H1 (cell line): ENCODE data around the gene HS3ST5. TPM values are rescaled to one million over a fixed set of nuclear protein-coding genes. Genes with fewer than 3 reads are reported as not detected.

ENCODE experiments used
- CTCF ChIA-PET: fragments of 300-600 bp; sonication (Branson Sonifier 250); formaldehyde crosslinking; loops from one replicate; lab custom pipeline; 2021; ENCODE audit not compliant: partially characterized antibody; lab: Charles Lee
- POLR2A ChIA-PET: fragments of 300-600 bp; sonication (Branson Sonifier 250); formaldehyde crosslinking; loops from one replicate; lab custom pipeline; 2021; ENCODE audit warnings: inconsistent platforms; ENCODE audit not compliant: partially characterized antibody; lab: Charles Lee
- DNase-seq, 2 experiments: peaks; one replicate each; pipeline versions ENCODE4 v3.0.0 to v3.0.0-alpha.2; 2010 to 2022; ENCODE audit warnings: low spot score in 2 of 2, low read depth in 1 of 2, mixed read lengths in 1 of 2
- FAIRE-seq: peaks from 2 replicates; lab custom pipeline; 2011; peaks lifted over from hg19 to GRCh38; lab: Jason Lieb, UNC
- H2AFZ ChIP-seq: 2 replicates; pipeline ENCODE4 v1.8.1; 2012; ENCODE audit warnings: low read length, inconsistent platforms
- H2AK5ac ChIP-seq: 2 replicates; pipeline ENCODE4 v1.6.1; 2013; ENCODE audit warnings: low read depth, low read length
- H2BK120ac ChIP-seq: replicated peaks from 2 replicates; pipeline ENCODE3; 2013; ENCODE audit warnings: low read depth, low read length, inconsistent platforms
- H2BK12ac ChIP-seq: 2 replicates; pipeline ENCODE4 v1.6.1; 2013; ENCODE audit warnings: low read depth, low read length
- H2BK15ac ChIP-seq: 2 replicates; pipeline ENCODE4 v1.6.1; 2013; ENCODE audit warnings: low read length
- H2BK20ac ChIP-seq: 2 replicates; pipeline ENCODE4 v1.6.1; 2013; ENCODE audit warnings: low read length
- H2BK5ac ChIP-seq: 2 replicates; pipeline ENCODE4 v1.6.1; 2013; ENCODE audit warnings: low read depth, low read length
- H3K14ac ChIP-seq: 2 replicates; pipeline ENCODE4 v1.6.1; 2013; ENCODE audit warnings: inconsistent platforms; ENCODE audit not compliant: insufficient read length
- H3K18ac ChIP-seq: 2 replicates; pipeline ENCODE4 v1.6.1; 2013; ENCODE audit warnings: low read length; ENCODE audit errors: extremely low read depth
- H3K23ac ChIP-seq: 2 replicates; pipeline ENCODE4 v1.6.1; 2013; ENCODE audit warnings: inconsistent platforms; ENCODE audit not compliant: insufficient read length
- H3K23me2 ChIP-seq: 2 replicates; pipeline ENCODE4 v1.6.1; 2013; ENCODE audit warnings: low read depth, low read length
- H3K27ac ChIP-seq: 2 replicates; pipeline ENCODE4 v1.6.1; 2011; ENCODE audit warnings: low read depth, low read length, inconsistent platforms
- H3K27me3 ChIP-seq, 4 experiments: replicated peaks in 1 of 4; 1 replicate in 1 of 4; 2 replicates in 3 of 4; pipeline versions ENCODE4 v1.6.1 to v1.8.1; 2011 to 2013; ENCODE audit warnings: low read length in 3 of 4, mild to moderate bottlenecking in 3 of 4, inconsistent platforms in 2 of 4, mixed read lengths in 2 of 4, moderate library complexity in 1 of 4; ENCODE audit not compliant: control insufficient read depth in 3 of 4, insufficient read depth in 3 of 4; ENCODE audit errors: extremely low read depth in 1 of 4
- H3K36me3 ChIP-seq, 4 experiments: 2 replicates each; pipeline versions ENCODE4 v1.6.1 to v1.8.1; 2011 to 2013; ENCODE audit warnings: mild to moderate bottlenecking in 4 of 4, low read length in 3 of 4, moderate library complexity in 2 of 4, control low read depth in 1 of 4, inconsistent platforms in 1 of 4; ENCODE audit not compliant: insufficient read depth in 4 of 4, control insufficient read depth in 2 of 4
- H3K4ac ChIP-seq: replicated peaks from 2 replicates; pipeline ENCODE3; 2013; ENCODE audit warnings: low read length, low read depth, mixed read lengths, inconsistent platforms; ENCODE audit not compliant: insufficient read length
- H3K4me1 ChIP-seq, 4 experiments: replicated peaks in 1 of 4; 1 replicate in 1 of 4; 2 replicates in 3 of 4; pipeline versions ENCODE4 v1.6.1 to v1.8.1; 2011 to 2013; ENCODE audit warnings: low read length in 3 of 4, inconsistent platforms in 2 of 4, mixed read lengths in 1 of 4; ENCODE audit not compliant: insufficient read depth in 4 of 4, control insufficient read depth in 3 of 4
- H3K4me2 ChIP-seq, 2 experiments: 2 replicates each; pipeline versions ENCODE4 v1.6.1 to v1.8.1; 2011 to 2013; ENCODE audit warnings: low read depth in 2 of 2, low read length in 2 of 2, control low read depth in 1 of 2, inconsistent platforms in 1 of 2, mild to moderate bottlenecking in 1 of 2; ENCODE audit not compliant: insufficient read depth in 1 of 2
- H3K4me3 ChIP-seq, 4 experiments: fragments of 200-600, 300-600 bp in 1 of 4; sonication (generic), shearing (Covaris generic), sonication (Bioruptor Twin) in 1 of 4; 2 replicates each; pipeline versions ENCODE4 v1.5.1 to v1.8.1; 2011 to 2016; ENCODE audit warnings: low read length in 4 of 4, low read depth in 3 of 4, control low read depth in 2 of 4, inconsistent platforms in 2 of 4, mild to moderate bottlenecking in 2 of 4, mixed read lengths in 1 of 4, moderate library complexity in 1 of 4; ENCODE audit not compliant: insufficient read depth in 2 of 4; ENCODE audit errors: extremely low read depth in 1 of 4
- H3K56ac ChIP-seq: replicated peaks from 2 replicates; pipeline ENCODE3; 2013; ENCODE audit warnings: low read depth, mild to moderate bottlenecking, mixed read lengths, low read length, inconsistent platforms; ENCODE audit not compliant: insufficient read length
- H3K79me1 ChIP-seq: 2 replicates; pipeline ENCODE4 v1.6.1; 2013; ENCODE audit warnings: low read depth, low read length, control low read depth
- H3K79me2 ChIP-seq, 2 experiments: 2 replicates each; pipeline versions ENCODE4 v1.6.1 to v1.8.1; 2012 to 2013; ENCODE audit warnings: low read length in 2 of 2, mild to moderate bottlenecking in 2 of 2, inconsistent platforms in 1 of 2; ENCODE audit not compliant: insufficient read depth in 2 of 2, control insufficient read depth in 1 of 2
- H3K9ac ChIP-seq, 4 experiments: replicated peaks in 1 of 4; 1 replicate in 1 of 4; 2 replicates in 3 of 4; pipeline versions ENCODE4 v1.6.1 to v1.8.1; 2011 to 2013; ENCODE audit warnings: low read depth in 3 of 4, low read length in 3 of 4, control low read depth in 2 of 4, mild to moderate bottlenecking in 2 of 4, moderate library complexity in 2 of 4, inconsistent platforms in 1 of 4; ENCODE audit errors: extremely low read depth in 1 of 4
- H3K9me3 ChIP-seq, 2 experiments: 2 replicates each; pipeline versions ENCODE4 v1.6.1 to v1.8.1; 2012 to 2013; ENCODE audit warnings: mild to moderate bottlenecking in 2 of 2, moderate library complexity in 2 of 2, control low read depth in 1 of 2, inconsistent platforms in 1 of 2, low read depth in 1 of 2, low read length in 1 of 2, mixed read lengths in 1 of 2; ENCODE audit not compliant: insufficient read depth in 2 of 2
- H4K20me1 ChIP-seq, 2 experiments: replicated peaks in 1 of 2; 2 replicates each; pipeline versions ENCODE3 to v1.8.1; 2011 to 2013; ENCODE audit warnings: inconsistent platforms in 2 of 2, low read length in 2 of 2, mild to moderate bottlenecking in 1 of 2; ENCODE audit not compliant: insufficient read depth in 2 of 2, control insufficient read depth in 1 of 2
- H4K5ac ChIP-seq: 2 replicates; pipeline ENCODE4 v1.6.1; 2013; ENCODE audit warnings: low read length, low read depth, mixed read lengths, inconsistent platforms; ENCODE audit not compliant: insufficient read length
- H4K8ac ChIP-seq: 2 replicates; pipeline ENCODE4 v1.8.0; 2013; ENCODE audit warnings: mild to moderate bottlenecking, moderate library complexity, low read length, inconsistent platforms; ENCODE audit not compliant: insufficient read depth; ENCODE audit errors: extremely low read depth
- H4K91ac ChIP-seq: replicated peaks from 2 replicates; pipeline ENCODE3; 2013; ENCODE audit warnings: low read length, mixed read lengths, inconsistent platforms; ENCODE audit not compliant: insufficient read length
- MAX ChIP-seq: IDR thresholded peaks from 2 replicates; pipeline ENCODE4 v1.6.1; 2012; ENCODE audit warnings: inconsistent platforms
- WGBS, 2 experiments: shearing (Covaris generic) in 1 of 2; methylation state at CpG; one replicate each; pipeline versions ENCODE4 v1.1.6 to v1.1.7; 2013 to 2015; ENCODE audit warnings: low lambda C conversion rate in 2 of 2, mixed read lengths in 2 of 2, inconsistent platforms in 1 of 2, low coverage in 1 of 2, missing lambda C conversion rate in 1 of 2; ENCODE audit not compliant: insufficient replicate concordance in 2 of 2, insufficient coverage in 1 of 2, insufficient read length in 1 of 2; ENCODE audit errors: extremely low coverage in 1 of 2, missing lambda C conversion rate in 1 of 2; 5-methylcytosine and 5-hydroxymethylcytosine counted together
- polyA plus RNA-seq, 7 experiments: library from polyadenylated mRNA; depleted of rRNA in 3 of 7; stranded (reverse) in 5 of 7; unstranded in 2 of 7; fragments of >200 nt in 5 of 7; fragments of 200-250 nt in 2 of 7; gene quantifications; 1 replicate in 5 of 7; 2 replicates in 1 of 7; 4 replicates in 1 of 7; pipeline versions ENCODE4 v1.2.1 to v1.2.3, GENCODE V29; 2011 to 2013; ENCODE audit warnings: missing spikeins in 2 of 7, mixed read lengths in 2 of 7
- total RNA-seq: library from RNA; stranded (reverse); fragmentation: NEBNext Ultra II Directional; extraction: Animal tissue kit (Norgen Biotek cat#: 25700); gene quantifications from 2 replicates; pipeline ENCODE4 v1.2.1, GENCODE V29; 2021

HS3ST5 gene
- total and polyA plus RNA-seq, 2 of the 8 experiments (the other 6 are each of a cell fraction or from before 2014, with no cell fraction given) = 1.2 to 9.9 TPM

GRCh38 chr6:114274836-114275235 is 68.0 kb downstream of the HS3ST5 start:
- ChIA-PET CTCF (interaction anchor here (0.6 to 1.5 kb wide), 3 partner anchors 10 to 250 kb away, joined by 3 read pairs; partner anchors contain the start of gene HS3ST5), POLR2A (interaction anchor here (0.6 kb wide), 1 partner anchor 21 kb away, joined by 3 read pairs; no protein-coding TSS in a partner anchor)
- Histone ChIP-seq H3K4me1 (peaks cover 0 to 9% (median 5%) of the 10 kb centered on the region in 4 experiments; a peak in 3 of 7 replicates), H3K27me3 (no peaks in the 10 kb centered on the region), H3K9ac (no peak overlapping the region), H3K4me2 (no peak overlapping the region), H3K9me3 (no peaks in the 10 kb centered on the region), H3K23ac (no peak overlapping the region), H3K18ac (no peak overlapping the region), H3K79me1 (no peaks in the 10 kb centered on the region), H4K91ac (no peak overlapping the region), H3K23me2 (no peaks in the 10 kb centered on the region), H4K5ac (no peak overlapping the region), H3K14ac (no peak overlapping the region), H2BK20ac (no peak overlapping the region), H3K27ac (no peak overlapping the region), H4K8ac (no peak overlapping the region), H2AFZ (no peak overlapping the region), H3K36me3 (peaks cover 0 to 3% (median 0%) of the 10 kb centered on the region in 4 experiments; a peak in 1 of 8 replicates), H3K79me2 (peaks cover 0 to 11% of the 10 kb centered on the region in 2 experiments; a peak in 2 of 4 replicates), H4K20me1 (no peaks in the 10 kb centered on the region), H3K4ac (no peak overlapping the region), H3K4me3 (no peak overlapping the region), H2BK120ac (no peak overlapping the region), H3K56ac (no peak overlapping the region), H2BK15ac (no peak overlapping the region), H2AK5ac (no peak overlapping the region), H2BK5ac (no peak overlapping the region), H2BK12ac (no peak overlapping the region)
- no peak for FAIRE-seq
- 96% methylated on average over 2 of the region's 2 CpGs; no CpG with 5 or more reads in 1 of the 2 experiments for WGBS, 2 experiments
- no peak for DNase-seq
- no peak for TF ChIP-seq MAX
